H1 (cell line): ENCODE measurements around the gene DNAL4. TPM values are rescaled to one million over a fixed set of nuclear protein-coding genes. Genes with fewer than 3 reads are reported as not detected.

Source experiments
- CTCF ChIA-PET: fragments of 300-600 bp; sonication (Branson Sonifier 250); formaldehyde crosslinking; loops from one replicate; lab custom pipeline; 2021; ENCODE audit not compliant: partially characterized antibody; lab: Charles Lee
- POLR2A ChIA-PET: fragments of 300-600 bp; sonication (Branson Sonifier 250); formaldehyde crosslinking; loops from one replicate; lab custom pipeline; 2021; ENCODE audit warnings: inconsistent platforms; ENCODE audit not compliant: partially characterized antibody; lab: Charles Lee
- DNase-seq, 2 experiments: peaks; one replicate each; pipeline versions ENCODE4 v3.0.0 to v3.0.0-alpha.2; 2010 to 2022; ENCODE audit warnings: low spot score in 2 of 2, low read depth in 1 of 2, mixed read lengths in 1 of 2
- FAIRE-seq: peaks from 2 replicates; lab custom pipeline; 2011; peaks lifted over from hg19 to GRCh38; lab: Jason Lieb, UNC
- H2AFZ ChIP-seq: 2 replicates; pipeline ENCODE4 v1.8.1; 2012; ENCODE audit warnings: low read length, inconsistent platforms
- H2AK5ac ChIP-seq: 2 replicates; pipeline ENCODE4 v1.6.1; 2013; ENCODE audit warnings: low read depth, low read length
- H2BK120ac ChIP-seq: replicated peaks from 2 replicates; pipeline ENCODE3; 2013; ENCODE audit warnings: low read depth, low read length, inconsistent platforms
- H2BK12ac ChIP-seq: 2 replicates; pipeline ENCODE4 v1.6.1; 2013; ENCODE audit warnings: low read depth, low read length
- H2BK15ac ChIP-seq: 2 replicates; pipeline ENCODE4 v1.6.1; 2013; ENCODE audit warnings: low read length
- H2BK20ac ChIP-seq: 2 replicates; pipeline ENCODE4 v1.6.1; 2013; ENCODE audit warnings: low read length
- H2BK5ac ChIP-seq: 2 replicates; pipeline ENCODE4 v1.6.1; 2013; ENCODE audit warnings: low read depth, low read length
- H3K14ac ChIP-seq: 2 replicates; pipeline ENCODE4 v1.6.1; 2013; ENCODE audit warnings: inconsistent platforms; ENCODE audit not compliant: insufficient read length
- H3K18ac ChIP-seq: 2 replicates; pipeline ENCODE4 v1.6.1; 2013; ENCODE audit warnings: low read length; ENCODE audit errors: extremely low read depth
- H3K23ac ChIP-seq: 2 replicates; pipeline ENCODE4 v1.6.1; 2013; ENCODE audit warnings: inconsistent platforms; ENCODE audit not compliant: insufficient read length
- H3K23me2 ChIP-seq: 2 replicates; pipeline ENCODE4 v1.6.1; 2013; ENCODE audit warnings: low read depth, low read length
- H3K27ac ChIP-seq: 2 replicates; pipeline ENCODE4 v1.6.1; 2011; ENCODE audit warnings: low read depth, low read length, inconsistent platforms
- H3K27me3 ChIP-seq, 4 experiments: replicated peaks in 1 of 4; 1 replicate in 1 of 4; 2 replicates in 3 of 4; pipeline versions ENCODE4 v1.6.1 to v1.8.1; 2011 to 2013; ENCODE audit warnings: low read length in 3 of 4, mild to moderate bottlenecking in 3 of 4, inconsistent platforms in 2 of 4, mixed read lengths in 2 of 4, moderate library complexity in 1 of 4; ENCODE audit not compliant: control insufficient read depth in 3 of 4, insufficient read depth in 3 of 4; ENCODE audit errors: extremely low read depth in 1 of 4
- H3K36me3 ChIP-seq, 4 experiments: 2 replicates each; pipeline versions ENCODE4 v1.6.1 to v1.8.1; 2011 to 2013; ENCODE audit warnings: mild to moderate bottlenecking in 4 of 4, low read length in 3 of 4, moderate library complexity in 2 of 4, control low read depth in 1 of 4, inconsistent platforms in 1 of 4; ENCODE audit not compliant: insufficient read depth in 4 of 4, control insufficient read depth in 2 of 4
- H3K4ac ChIP-seq: replicated peaks from 2 replicates; pipeline ENCODE3; 2013; ENCODE audit warnings: low read length, low read depth, mixed read lengths, inconsistent platforms; ENCODE audit not compliant: insufficient read length
- H3K4me1 ChIP-seq, 4 experiments: replicated peaks in 1 of 4; 1 replicate in 1 of 4; 2 replicates in 3 of 4; pipeline versions ENCODE4 v1.6.1 to v1.8.1; 2011 to 2013; ENCODE audit warnings: low read length in 3 of 4, inconsistent platforms in 2 of 4, mixed read lengths in 1 of 4; ENCODE audit not compliant: insufficient read depth in 4 of 4, control insufficient read depth in 3 of 4
- H3K4me2 ChIP-seq, 2 experiments: 2 replicates each; pipeline versions ENCODE4 v1.6.1 to v1.8.1; 2011 to 2013; ENCODE audit warnings: low read depth in 2 of 2, low read length in 2 of 2, control low read depth in 1 of 2, inconsistent platforms in 1 of 2, mild to moderate bottlenecking in 1 of 2; ENCODE audit not compliant: insufficient read depth in 1 of 2
- H3K4me3 ChIP-seq, 4 experiments: fragments of 200-600, 300-600 bp in 1 of 4; sonication (generic), shearing (Covaris generic), sonication (Bioruptor Twin) in 1 of 4; 2 replicates each; pipeline versions ENCODE4 v1.5.1 to v1.8.1; 2011 to 2016; ENCODE audit warnings: low read length in 4 of 4, low read depth in 3 of 4, control low read depth in 2 of 4, inconsistent platforms in 2 of 4, mild to moderate bottlenecking in 2 of 4, mixed read lengths in 1 of 4, moderate library complexity in 1 of 4; ENCODE audit not compliant: insufficient read depth in 2 of 4; ENCODE audit errors: extremely low read depth in 1 of 4
- H3K56ac ChIP-seq: replicated peaks from 2 replicates; pipeline ENCODE3; 2013; ENCODE audit warnings: low read depth, mild to moderate bottlenecking, mixed read lengths, low read length, inconsistent platforms; ENCODE audit not compliant: insufficient read length
- H3K79me1 ChIP-seq: 2 replicates; pipeline ENCODE4 v1.6.1; 2013; ENCODE audit warnings: low read depth, low read length, control low read depth
- H3K79me2 ChIP-seq, 2 experiments: 2 replicates each; pipeline versions ENCODE4 v1.6.1 to v1.8.1; 2012 to 2013; ENCODE audit warnings: low read length in 2 of 2, mild to moderate bottlenecking in 2 of 2, inconsistent platforms in 1 of 2; ENCODE audit not compliant: insufficient read depth in 2 of 2, control insufficient read depth in 1 of 2
- H3K9ac ChIP-seq, 4 experiments: replicated peaks in 1 of 4; 1 replicate in 1 of 4; 2 replicates in 3 of 4; pipeline versions ENCODE4 v1.6.1 to v1.8.1; 2011 to 2013; ENCODE audit warnings: low read depth in 3 of 4, low read length in 3 of 4, control low read depth in 2 of 4, mild to moderate bottlenecking in 2 of 4, moderate library complexity in 2 of 4, inconsistent platforms in 1 of 4; ENCODE audit errors: extremely low read depth in 1 of 4
- H3K9me3 ChIP-seq, 2 experiments: 2 replicates each; pipeline versions ENCODE4 v1.6.1 to v1.8.1; 2012 to 2013; ENCODE audit warnings: mild to moderate bottlenecking in 2 of 2, moderate library complexity in 2 of 2, control low read depth in 1 of 2, inconsistent platforms in 1 of 2, low read depth in 1 of 2, low read length in 1 of 2, mixed read lengths in 1 of 2; ENCODE audit not compliant: insufficient read depth in 2 of 2
- H4K20me1 ChIP-seq, 2 experiments: replicated peaks in 1 of 2; 2 replicates each; pipeline versions ENCODE3 to v1.8.1; 2011 to 2013; ENCODE audit warnings: inconsistent platforms in 2 of 2, low read length in 2 of 2, mild to moderate bottlenecking in 1 of 2; ENCODE audit not compliant: insufficient read depth in 2 of 2, control insufficient read depth in 1 of 2
- H4K5ac ChIP-seq: 2 replicates; pipeline ENCODE4 v1.6.1; 2013; ENCODE audit warnings: low read length, low read depth, mixed read lengths, inconsistent platforms; ENCODE audit not compliant: insufficient read length
- H4K8ac ChIP-seq: 2 replicates; pipeline ENCODE4 v1.8.0; 2013; ENCODE audit warnings: mild to moderate bottlenecking, moderate library complexity, low read length, inconsistent platforms; ENCODE audit not compliant: insufficient read depth; ENCODE audit errors: extremely low read depth
- H4K91ac ChIP-seq: replicated peaks from 2 replicates; pipeline ENCODE3; 2013; ENCODE audit warnings: low read length, mixed read lengths, inconsistent platforms; ENCODE audit not compliant: insufficient read length
- GABPA ChIP-seq: IDR thresholded peaks from 2 replicates; pipeline ENCODE4 v1.6.1; 2011; ENCODE audit warnings: mild to moderate bottlenecking, low read length, moderate library complexity, borderline replicate concordance; ENCODE audit not compliant: insufficient read depth
- HDAC2 ChIP-seq, 2 experiments: fragments of 300-600 bp in 1 of 2; sonication (generic) in 1 of 2; IDR thresholded peaks; 2 replicates each; pipeline ENCODE4 v1.6.1; 2011 to 2012; ENCODE audit warnings: low read depth in 2 of 2, low read length in 2 of 2, mild to moderate bottlenecking in 2 of 2, moderate library complexity in 2 of 2, borderline replicate concordance in 1 of 2, inconsistent platforms in 1 of 2
- NANOG ChIP-seq: IDR thresholded peaks from 2 replicates; pipeline ENCODE4 v1.6.1; 2011; ENCODE audit warnings: low read length, low read depth, mild to moderate bottlenecking, inconsistent platforms; ENCODE audit not compliant: insufficient read depth, poor library complexity, severe bottlenecking
- SUZ12 ChIP-seq: fragments of 200-600 bp; sonication (generic); IDR thresholded peaks from 2 replicates; pipeline ENCODE4 v1.6.1; 2012; ENCODE audit warnings: mild to moderate bottlenecking, inconsistent platforms, low read length, moderate library complexity, mixed read lengths
- polyA plus RNA-seq, 7 experiments: library from polyadenylated mRNA; depleted of rRNA in 3 of 7; stranded (reverse) in 5 of 7; unstranded in 2 of 7; fragments of >200 nt in 5 of 7; fragments of 200-250 nt in 2 of 7; gene quantifications; 1 replicate in 5 of 7; 2 replicates in 1 of 7; 4 replicates in 1 of 7; pipeline versions ENCODE4 v1.2.1 to v1.2.3, GENCODE V29; 2011 to 2013; ENCODE audit warnings: missing spikeins in 2 of 7, mixed read lengths in 2 of 7
- total RNA-seq: library from RNA; stranded (reverse); fragmentation: NEBNext Ultra II Directional; extraction: Animal tissue kit (Norgen Biotek cat#: 25700); gene quantifications from 2 replicates; pipeline ENCODE4 v1.2.1, GENCODE V29; 2021
- TF ChIP-seq, protein P1 (sequence below): IDR thresholded peaks from 2 replicates; pipeline ENCODE4 v1.6.1; 2011; ENCODE audit warnings: low read depth, mild to moderate bottlenecking, low read length; ENCODE audit not compliant: insufficient read depth

The DNAL4 gene
- total and polyA plus RNA-seq, 2 of the 8 experiments (the other 6 are each of a cell fraction or from before 2014, with no cell fraction given): 8.8 to 14.0 TPM

DNA sequence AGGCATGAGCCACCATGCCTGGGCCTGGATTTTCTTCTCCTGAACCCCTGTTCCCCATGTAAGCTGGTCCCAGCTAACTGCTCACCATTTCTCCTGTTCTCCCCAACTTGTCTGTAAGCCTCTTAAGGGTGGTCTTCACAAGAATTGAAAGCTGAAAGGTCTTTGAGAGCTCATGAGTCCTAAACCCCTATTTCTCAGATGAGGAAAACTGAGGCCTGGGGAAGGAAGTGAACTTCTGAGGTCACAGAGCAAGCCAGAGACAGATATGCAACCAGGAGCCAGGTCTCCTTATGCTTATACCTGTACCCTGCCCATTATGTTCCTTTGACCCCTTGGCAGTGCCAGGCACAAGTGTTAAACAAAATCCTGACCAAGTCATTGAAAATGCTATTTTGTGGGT, 33.6 kb upstream of the DNAL4 start:
- Histone ChIP-seq H3K79me1 (peaks cover 3% of the 10 kb centered on the region; the same call in 1 of the 2 replicates), H3K18ac (no peak overlapping the region), H3K27ac (no peak overlapping the region), H4K8ac (no peak overlapping the region), H2BK20ac (no peak overlapping the region), H2BK120ac (no peak overlapping the region), H4K5ac (no peak overlapping the region), H4K91ac (no peak overlapping the region), H4K20me1 (no peaks in the 10 kb centered on the region), H3K56ac (no peak overlapping the region), H3K23ac (no peak overlapping the region), H3K23me2 (no peaks in the 10 kb centered on the region), H3K4me3 (no peak overlapping the region), H3K36me3 (no peaks in the 10 kb centered on the region), H2BK12ac (no peak overlapping the region), H3K4me1 (peaks cover 0 to 6% (median 2%) of the 10 kb centered on the region in 4 experiments; a peak in 2 of 7 replicates), H2AK5ac (no peak overlapping the region), H3K79me2 (no peaks in the 10 kb centered on the region), H3K27me3 (no peaks in the 10 kb centered on the region), H3K4ac (no peak overlapping the region), H3K9ac (no peak overlapping the region), H2BK15ac (no peak overlapping the region), H3K4me2 (no peak overlapping the region), H3K9me3 (no peaks in the 10 kb centered on the region), H3K14ac (no peak overlapping the region), H2AFZ (no peak overlapping the region), H2BK5ac (no peak overlapping the region)
- DNase-seq: no peak
- TF ChIP-seq HDAC2 (IDR thresholded peaks at IDR 0.05; ENCODE audit: borderline replicate concordance in 1 of 2, low read depth in 2 of 2, low read length in 2 of 2): no peak
- no peak for TF ChIP-seq NANOG
- TF ChIP-seq SUZ12: no peak
- TF ChIP-seq, protein P1, sequence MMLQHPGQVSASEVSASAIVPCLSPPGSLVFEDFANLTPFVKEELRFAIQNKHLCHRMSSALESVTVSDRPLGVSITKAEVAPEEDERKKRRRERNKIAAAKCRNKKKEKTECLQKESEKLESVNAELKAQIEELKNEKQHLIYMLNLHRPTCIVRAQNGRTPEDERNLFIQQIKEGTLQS: no peak
- no peak for TF ChIP-seq GABPA
- CTCF ChIA-PET: interaction anchor here (0.7 to 6.8 kb wide), 9 partner anchors 8 to 488 kb away, joined by 3 to 53 read pairs (median 3); partner anchors contain the start of gene NPTXR
- FAIRE-seq: no peak
- POLR2A ChIA-PET: interaction anchor here (1.3 kb wide), 1 partner anchor 14 kb away, joined by 3 read pairs; no protein-coding TSS in a partner anchor
